K562 (cell line): Measurements from ENCODE around the gene RNH1.

Experiments used
- CREB1 ChIP-seq, 2 experiments: sonication (generic) in 1 of 2; formaldehyde crosslinking in 1 of 2; IDR thresholded peaks; 2 replicates each; pipeline versions ENCODE4 v1.6.1 to v1.8.0; 2012 to 2022; ENCODE audit warnings: inconsistent platforms in 1 of 2, mild to moderate bottlenecking in 1 of 2, missing genetic modification reagents in 1 of 2, moderate library complexity in 1 of 2
- CTCF ChIP-seq, 3 experiments: IDR thresholded peaks in 2 of 3; conservative IDR thresholded peaks in 1 of 3; 2 replicates each; pipeline ENCODE4 v1.5.1; 2011 to 2012; ENCODE audit warnings: low read length in 3 of 3, mild to moderate bottlenecking in 3 of 3, control low read depth in 2 of 3, improper control_type of control experiment in 1 of 3, inconsistent platforms in 1 of 3, low read depth in 1 of 3, mixed read lengths in 1 of 3, moderate library complexity in 1 of 3; ENCODE audit not compliant: insufficient read depth in 2 of 3
- ELF4 ChIP-seq: fragments of 450-650 bp; formaldehyde crosslinking; IDR thresholded peaks from 2 replicates; pipeline ENCODE4 v1.4.0; 2022; ENCODE audit warnings: missing genetic modification characterization
- GTF2F1 ChIP-seq: IDR thresholded peaks from 2 replicates; pipeline ENCODE4 v1.6.1; 2011; ENCODE audit warnings: low read depth, low read length, improper control_type of control experiment
- NFRKB ChIP-seq: fragments of 450-650 bp; IDR thresholded peaks from 2 replicates; pipeline ENCODE4 v1.6.1; 2016; ENCODE audit warnings: low read depth
- NFYB ChIP-seq: IDR thresholded peaks from 2 replicates; pipeline ENCODE4 v1.6.1; 2011; ENCODE audit warnings: mild to moderate bottlenecking, moderate library complexity; ENCODE audit not compliant: insufficient read length; ENCODE audit errors: extremely low read depth
- SAFB2 ChIP-seq: fragments of 200-400 bp; formaldehyde crosslinking; IDR thresholded peaks from 2 replicates; pipeline ENCODE4 v1.6.1; 2018; ENCODE audit warnings: borderline replicate concordance, low read length, low read depth, moderate library complexity; ENCODE audit not compliant: severe bottlenecking
- TEAD4 ChIP-seq, 2 experiments: sonication (generic) in 1 of 2; formaldehyde crosslinking in 1 of 2; IDR thresholded peaks; 2 replicates each; pipeline versions ENCODE4 v1.6.1 to v1.8.0; 2012 to 2022; ENCODE audit warnings: borderline replicate concordance in 1 of 2, inconsistent platforms in 1 of 2, low read length in 1 of 2, mild to moderate bottlenecking in 1 of 2, missing genetic modification reagents in 1 of 2
- ZBTB40 ChIP-seq, 2 experiments: fragments of 450-650 bp in 1 of 2; sonication (generic) in 1 of 2; formaldehyde crosslinking in 1 of 2; IDR thresholded peaks; 2 replicates each; pipeline versions ENCODE4 v1.7.1 to v1.9.0; 2016 to 2022; ENCODE audit warnings: inconsistent platforms in 1 of 2, mild to moderate bottlenecking in 1 of 2, missing genetic modification reagents in 1 of 2
- ZKSCAN8 ChIP-seq: fragments of 200-800 bp; sonication (Bioruptor generic); IDR thresholded peaks from 2 replicates; pipeline ENCODE4 v1.6.1; 2016; ENCODE audit warnings: missing genetic modification characterization, missing compliant biosample characterization
- ZNF217 ChIP-seq: sonication (generic); formaldehyde crosslinking; IDR thresholded peaks from 2 replicates; pipeline ENCODE4 v1.8.0; 2022; ENCODE audit warnings: mild to moderate bottlenecking, missing genetic modification reagents
- ZNF551 ChIP-seq: fragments of 250-450 bp; sonication (Bioruptor Pico); IDR thresholded peaks from 2 replicates; pipeline ENCODE4 v1.5.0; 2021; ENCODE audit warnings: mild to moderate bottlenecking, moderate library complexity

GRCh38 chr11:551131-551530, 44.1 kb upstream of the RNH1 start:
- TF ChIP-seq GTF2F1 (no peak), NFRKB (no peak), ZKSCAN8 (CRISPR knock-in tag) (no peak), TEAD4 (IDR thresholded peaks at IDR 0.05; ENCODE audit: low read length) (no peak), TEAD4 (CRISPR knock-in tag; IDR thresholded peaks at IDR 0.05; ENCODE audit: borderline replicate concordance) (no peak), CREB1 (IDR thresholded peaks at IDR 0.05) (no peak), CREB1 (CRISPR knock-in tag; IDR thresholded peaks at IDR 0.05) (no peak), ZBTB40 (IDR thresholded peaks at IDR 0.05) (no peak), ZBTB40 (CRISPR knock-in tag; IDR thresholded peaks at IDR 0.05) (no peak), ELF4 (CRISPR knock-in tag) (no peak), ZNF551 (CRISPR knock-in tag) (no peak), CTCF (IDR thresholded peaks at IDR 0.05 in 2 of 3, conservative IDR thresholded peaks at IDR 0.05 in 1 of 3; ENCODE audit: insufficient read depth in 2 of 3, low read depth in 1 of 3, low read length in 3 of 3) (no peak), ZNF217 (CRISPR knock-in tag) (no peak), NFYB (no peak), SAFB2 (no peak)
